ENCODE data around the gene DCC.

The DCC gene

GRCh38 chr18:53382870-53383269, 1042.9 kb downstream of the DCC start:
- no peak for DNase-seq (ENCODE audit: low read depth, low spot score)
- Histone ChIP-seq H3K9ac (ENCODE audit: insufficient read length) (no peak overlapping the region), H3K4me3 (no peak overlapping the region), H3K27ac (no peak overlapping the region), H3K36me3 (ENCODE audit: insufficient read depth, low read length) (no peaks in the 10 kb centered on the region), H3K9me3 (ENCODE audit: low read depth, low read length) (no peaks in the 10 kb centered on the region)
- TF ChIP-seq POLR2AphosphoS5 (IDR thresholded peaks at IDR 0.05; ENCODE audit: borderline replicate concordance, low read depth, low read length), result no peak
- no peak for TF ChIP-seq FOXP2 (optimal IDR thresholded peaks at IDR 0.05; ENCODE audit: control extremely low read depth, extremely low read length, insufficient read depth)
- no peak for TF ChIP-seq EZH2 (IDR thresholded peaks at IDR 0.05)

GRCh38 chr18:53385889-53386288, 1045.9 kb downstream of the DCC start:
- H3K36me3 ChIP-seq (ENCODE audit: insufficient read depth, low read length), result no peaks in the 10 kb centered on the region
- no peak overlapping the region for H3K4me3 ChIP-seq
- no peak for TF ChIP-seq FOXP2 (optimal IDR thresholded peaks at IDR 0.05; ENCODE audit: control extremely low read depth, extremely low read length, insufficient read depth)
- no peak for TF ChIP-seq EZH2 (IDR thresholded peaks at IDR 0.05)
- TF ChIP-seq POLR2AphosphoS5 (IDR thresholded peaks at IDR 0.05; ENCODE audit: borderline replicate concordance, low read depth, low read length), result no peak
- no peaks in the 10 kb centered on the region for H3K9me3 ChIP-seq (ENCODE audit: low read depth, low read length)
- H3K27ac ChIP-seq, result no peak overlapping the region
- H3K9ac ChIP-seq (ENCODE audit: insufficient read length), result no peak overlapping the region
- DNase-seq (ENCODE audit: low read depth, low spot score), result no peak

DNA sequence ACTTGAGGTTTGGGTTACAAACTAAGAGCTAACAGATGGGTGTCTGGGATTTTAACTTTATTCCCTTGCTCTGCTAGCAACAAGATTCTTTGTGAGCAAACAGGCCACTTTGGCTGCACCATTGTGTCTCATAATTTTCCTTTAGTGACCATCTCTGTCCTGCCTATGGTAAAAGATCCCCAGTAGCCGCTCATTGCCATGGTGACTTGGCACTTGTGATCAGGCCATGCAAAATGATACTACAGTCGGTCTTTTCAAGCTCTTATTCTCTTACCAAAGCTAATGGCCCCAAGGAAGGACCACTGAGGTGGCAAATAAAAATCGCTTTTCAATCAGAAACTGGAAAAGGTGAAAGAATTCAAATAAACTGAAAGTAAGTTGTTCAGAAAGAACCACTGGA, 1047.6 kb downstream of the DCC start:
- TF ChIP-seq POLR2AphosphoS5 (IDR thresholded peaks at IDR 0.05; ENCODE audit: borderline replicate concordance, low read depth, low read length) (no peak), EZH2 (IDR thresholded peaks at IDR 0.05) (no peak), FOXP2 (optimal IDR thresholded peaks at IDR 0.05; ENCODE audit: control extremely low read depth, extremely low read length, insufficient read depth) (no peak)
- H3K4me3 ChIP-seq, result no peak overlapping the region
- H3K9me3 ChIP-seq (ENCODE audit: low read depth, low read length), result no peaks in the 10 kb centered on the region
- H3K27ac ChIP-seq, result no peak overlapping the region
- H3K36me3 ChIP-seq (ENCODE audit: insufficient read depth, low read length), result no peaks in the 10 kb centered on the region
- no peak overlapping the region for H3K9ac ChIP-seq (ENCODE audit: insufficient read length)
- no peak for DNase-seq (ENCODE audit: low read depth, low spot score)

DNA sequence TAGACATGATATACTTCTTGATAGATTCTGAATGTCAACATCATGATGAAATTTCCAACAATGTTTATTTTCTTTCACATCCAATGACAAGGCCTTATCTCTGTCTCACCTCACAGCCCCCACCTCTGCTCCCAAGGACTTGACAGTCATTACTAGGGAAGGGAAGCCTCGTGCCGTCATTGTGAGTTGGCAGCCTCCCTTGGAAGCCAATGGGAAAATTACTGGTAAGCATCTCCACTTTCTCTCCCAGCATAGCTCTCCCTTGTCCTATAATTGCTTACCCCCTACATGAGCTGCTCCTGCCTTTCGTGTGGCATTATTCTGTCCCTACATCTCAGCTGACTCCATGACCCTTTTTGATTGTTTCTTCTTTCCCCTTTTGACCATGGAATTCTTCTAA, 1062.7 kb downstream of the DCC start:
- no peak for DNase-seq (ENCODE audit: low read depth, low spot score)
- Histone ChIP-seq H3K9me3 (ENCODE audit: low read depth, low read length) (no peaks in the 10 kb centered on the region), H3K9ac (ENCODE audit: insufficient read length) (no peak overlapping the region), H3K4me3 (no peak overlapping the region), H3K36me3 (ENCODE audit: insufficient read depth, low read length) (no peaks in the 10 kb centered on the region), H3K27ac (no peak overlapping the region)
- TF ChIP-seq EZH2 (IDR thresholded peaks at IDR 0.05) (no peak), POLR2AphosphoS5 (IDR thresholded peaks at IDR 0.05; ENCODE audit: borderline replicate concordance, low read depth, low read length) (no peak)

GRCh38 chr18:53408271-53408670, 1068.3 kb downstream of the DCC start:
- Histone ChIP-seq H3K4me3 (no peak overlapping the region), H3K9ac (ENCODE audit: insufficient read length) (no peak overlapping the region), H3K27ac (no peak overlapping the region), H3K9me3 (ENCODE audit: low read depth, low read length) (no peaks in the 10 kb centered on the region), H3K36me3 (ENCODE audit: insufficient read depth, low read length) (no peaks in the 10 kb centered on the region)
- TF ChIP-seq FOXP2 (optimal IDR thresholded peaks at IDR 0.05; ENCODE audit: control extremely low read depth, extremely low read length, insufficient read depth), result no peak
- TF ChIP-seq EZH2 (IDR thresholded peaks at IDR 0.05), result no peak
- TF ChIP-seq POLR2AphosphoS5 (IDR thresholded peaks at IDR 0.05; ENCODE audit: borderline replicate concordance, low read depth, low read length), result no peak
- no peak for DNase-seq (ENCODE audit: low read depth, low spot score)

DNA sequence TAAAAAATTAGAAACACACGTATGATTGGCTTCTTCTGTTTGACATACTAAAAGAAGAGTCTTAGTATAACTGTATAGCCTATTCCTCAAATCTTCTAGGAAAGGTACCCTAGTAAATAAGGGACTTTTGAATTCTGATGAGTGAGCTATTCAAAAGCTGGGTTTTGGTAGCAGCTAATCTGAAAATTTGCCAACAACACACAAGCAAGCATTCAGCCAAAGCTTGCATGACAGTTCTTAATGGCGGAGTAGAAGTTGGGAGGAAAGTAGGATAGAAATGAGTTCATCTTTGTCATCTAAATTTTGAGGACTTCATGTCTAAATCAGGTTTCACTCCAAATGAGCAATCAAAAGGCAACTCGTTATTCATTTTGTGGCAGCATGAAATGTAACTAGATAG, 1071.5 kb downstream of the DCC start:
- no peak overlapping the region for H3K9ac ChIP-seq (ENCODE audit: insufficient read length)
- H3K4me3 ChIP-seq, result no peak overlapping the region
- H3K9me3 ChIP-seq (ENCODE audit: low read depth, low read length), result no peaks in the 10 kb centered on the region
- no peak for TF ChIP-seq FOXP2 (optimal IDR thresholded peaks at IDR 0.05; ENCODE audit: control extremely low read depth, extremely low read length, insufficient read depth)
- TF ChIP-seq POLR2AphosphoS5 (IDR thresholded peaks at IDR 0.05; ENCODE audit: borderline replicate concordance, low read depth, low read length), result no peak
- no peak for TF ChIP-seq EZH2 (IDR thresholded peaks at IDR 0.05)
- no peak for DNase-seq (ENCODE audit: low read depth, low spot score)
- no peak overlapping the region for H3K27ac ChIP-seq
- H3K36me3 ChIP-seq (ENCODE audit: insufficient read depth, low read length), result no peaks in the 10 kb centered on the region

DNA sequence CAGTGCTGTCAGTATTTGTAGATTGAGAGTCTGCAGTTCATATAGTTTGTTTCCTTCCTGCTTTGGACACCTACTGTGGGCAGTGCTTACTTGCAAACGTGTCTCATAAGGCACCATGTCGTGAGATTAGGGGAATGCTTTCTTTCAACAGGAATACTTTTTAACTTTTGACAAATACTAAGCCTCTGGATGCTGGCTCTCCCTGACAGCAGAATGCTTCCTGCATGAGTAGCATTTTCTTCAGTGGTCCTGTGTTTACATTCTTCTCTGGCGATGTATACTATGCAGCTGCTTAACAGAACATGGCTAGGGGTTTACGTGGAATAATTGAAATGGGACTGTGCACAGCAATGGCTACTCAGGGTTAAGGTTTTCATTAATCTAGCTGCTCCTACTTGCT, 1077.0 kb downstream of the DCC start:
- Histone ChIP-seq H3K27ac (no peak overlapping the region), H3K9me3 (ENCODE audit: low read depth, low read length) (no peaks in the 10 kb centered on the region), H3K9ac (ENCODE audit: insufficient read length) (no peak overlapping the region), H3K36me3 (ENCODE audit: insufficient read depth, low read length) (no peaks in the 10 kb centered on the region), H3K4me3 (no peak overlapping the region)
- no peak for DNase-seq (ENCODE audit: low read depth, low spot score)
- TF ChIP-seq EZH2 (IDR thresholded peaks at IDR 0.05) (no peak), FOXP2 (optimal IDR thresholded peaks at IDR 0.05; ENCODE audit: control extremely low read depth, extremely low read length, insufficient read depth) (no peak), POLR2AphosphoS5 (IDR thresholded peaks at IDR 0.05; ENCODE audit: borderline replicate concordance, low read depth, low read length) (no peak)

DNA sequence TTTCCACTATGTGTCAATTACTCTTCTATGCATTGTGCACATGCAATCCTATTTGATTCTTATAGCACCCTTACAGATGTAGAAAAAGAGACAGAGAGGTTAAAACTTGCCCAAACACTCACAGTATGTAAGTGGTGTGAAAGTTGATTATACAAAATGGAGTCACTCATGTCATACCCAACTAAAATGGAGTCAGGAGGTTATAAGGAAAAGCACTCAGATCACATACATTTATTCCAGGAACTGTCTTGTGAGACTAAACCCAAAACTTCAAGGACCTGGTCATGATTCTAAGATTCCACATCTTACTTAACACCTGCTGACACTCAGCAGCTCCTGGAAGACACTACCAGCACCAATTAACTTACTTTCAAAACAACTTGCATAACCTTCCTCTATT, 1081.9 kb downstream of the DCC start:
- DNase-seq (ENCODE audit: low read depth, low spot score), result no peak
- TF ChIP-seq EZH2 (IDR thresholded peaks at IDR 0.05) (no peak), FOXP2 (optimal IDR thresholded peaks at IDR 0.05; ENCODE audit: control extremely low read depth, extremely low read length, insufficient read depth) (no peak), POLR2AphosphoS5 (IDR thresholded peaks at IDR 0.05; ENCODE audit: borderline replicate concordance, low read depth, low read length) (no peak)
- no peak overlapping the region for H3K9ac ChIP-seq (ENCODE audit: insufficient read length)
- no peak overlapping the region for H3K27ac ChIP-seq
- H3K4me3 ChIP-seq, result no peak overlapping the region
- no peaks in the 10 kb centered on the region for H3K36me3 ChIP-seq (ENCODE audit: insufficient read depth, low read length)
- no peaks in the 10 kb centered on the region for H3K9me3 ChIP-seq (ENCODE audit: low read depth, low read length)

DNA sequence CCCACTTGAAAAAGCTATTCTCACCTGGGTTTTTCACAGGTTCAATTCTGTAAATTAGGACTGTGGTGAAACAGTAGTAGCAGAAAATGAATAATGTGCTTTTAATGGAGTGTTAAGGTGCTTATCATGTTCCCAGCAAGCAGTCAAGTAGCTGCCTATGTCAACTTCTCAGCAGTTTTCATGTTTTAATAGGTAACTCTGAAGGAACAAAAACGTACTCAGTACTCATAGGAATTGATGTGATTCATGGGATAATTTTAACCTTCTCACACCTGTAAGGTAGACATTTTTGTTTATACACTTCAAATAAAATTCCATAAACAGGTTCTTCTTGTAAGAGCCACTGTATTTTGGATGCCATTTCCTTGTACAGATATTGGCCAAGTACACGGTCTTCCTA, 1082.9 kb downstream of the DCC start:
- DNase-seq (ENCODE audit: low read depth, low spot score), result no peak
- Histone ChIP-seq H3K9ac (ENCODE audit: insufficient read length) (no peak overlapping the region), H3K27ac (no peak overlapping the region), H3K9me3 (ENCODE audit: low read depth, low read length) (no peaks in the 10 kb centered on the region), H3K36me3 (ENCODE audit: insufficient read depth, low read length) (no peaks in the 10 kb centered on the region), H3K4me3 (no peak overlapping the region)
- no peak for TF ChIP-seq POLR2AphosphoS5 (IDR thresholded peaks at IDR 0.05; ENCODE audit: borderline replicate concordance, low read depth, low read length)
- TF ChIP-seq EZH2 (IDR thresholded peaks at IDR 0.05), result no peak
- no peak for TF ChIP-seq FOXP2 (optimal IDR thresholded peaks at IDR 0.05; ENCODE audit: control extremely low read depth, extremely low read length, insufficient read depth)

All from SK-N-MC (cell line).